Calu3 (cell line): Measurements from ENCODE around the gene BBS12. TPM values are rescaled to one million over a fixed set of nuclear protein-coding genes. Genes with fewer than 3 reads are reported as not detected.

Experiments
- Bru-seq: library from RNA; stranded (reverse); fragments of 400-500 nt; gene quantifications from one replicate; lab custom pipeline; 2021; lab: Mats Ljungman, UMichigan
- BruChase-seq, 2 experiments: library from RNA; stranded (reverse); fragments of 400-500 nt; gene quantifications; one replicate each; lab custom pipeline; 2021; lab: Mats Ljungman, UMichigan
- BruUV-seq: library from RNA; stranded (reverse); fragments of 400-500 nt; replicated peaks from 2 replicates; lab custom pipeline; 2021; lab: Mats Ljungman, UMichigan
- CTCF ChIA-PET: fragments of 300-600 bp; sonication (Branson Sonifier 250); formaldehyde crosslinking; loops from one replicate; lab custom pipeline; 2022; ENCODE audit warnings: antibody characterized with exemption; lab: Charles Lee
- DNase-seq: peaks from one replicate; pipeline ENCODE4 v3.0.0; 2022
- H3K27ac Mint-ChIP-seq: one replicate; pipeline ENCODE4 v1.8.0; 2022; ENCODE audit warnings: mixed read lengths; ENCODE audit not compliant: unreplicated experiment
- H3K27me3 Mint-ChIP-seq: one replicate; pipeline ENCODE4 v1.8.0; 2022; ENCODE audit warnings: mixed read lengths; ENCODE audit not compliant: unreplicated experiment
- H3K36me3 Mint-ChIP-seq: one replicate; pipeline ENCODE4 v1.8.0; 2022; ENCODE audit warnings: mild to moderate bottlenecking, moderate library complexity, mixed read lengths; ENCODE audit not compliant: insufficient read depth, unreplicated experiment
- H3K4me1 Mint-ChIP-seq: one replicate; pipeline ENCODE4 v1.8.0; 2022; ENCODE audit warnings: mild to moderate bottlenecking, low read depth, mixed read lengths; ENCODE audit not compliant: unreplicated experiment
- H3K4me3 Mint-ChIP-seq: one replicate; pipeline ENCODE4 v1.8.0; 2022; ENCODE audit warnings: mild to moderate bottlenecking, low read depth, moderate library complexity, mixed read lengths; ENCODE audit not compliant: unreplicated experiment
- H3K9me3 Mint-ChIP-seq: one replicate; pipeline ENCODE4 v1.8.0; 2022; ENCODE audit warnings: low read depth, mixed read lengths; ENCODE audit not compliant: unreplicated experiment
- CTCF ChIP-seq: fragments of 200-600 bp; IDR thresholded peaks from one replicate; pipeline ENCODE4 v1.8.0; 2022; ENCODE audit warnings: antibody characterized with exemption; ENCODE audit not compliant: unreplicated experiment
- intact Hi-C: fragments of 100-400 bp; cut with micrococcal nuclease; formaldehyde crosslinking; loops from one replicate; pipeline ENCODE4 v1.10.0; 2022; ENCODE audit not compliant: unreplicated experiment
- long read RNA-seq: library from polyadenylated mRNA; stranded (forward); transcript quantifications from one replicate; pipeline ENCODE4 v2.0.0, GENCODE V29; 2022
- total RNA-seq: library from RNA; stranded (reverse); gene quantifications from 2 replicates; pipeline ENCODE4 v1.2.3, GENCODE V29; 2022

BBS12 gene
- 2.4 TPM in 2 replicates for total RNA-seq
- Bru-seq, nascent RNA: percentile 45 among the genes with signal in this experiment
- BruChase-seq, experiment 1, labeled RNA remaining after a 6-hour chase: percentile 34 among the genes with signal in this experiment
- BruChase-seq, experiment 2, labeled RNA remaining after a 2-hour chase: percentile 44 among the genes with signal in this experiment
- long read RNA-seq, transcript BBS12-201 (2 exons, 3,244 nt): major isoform, 5 of 6 reads
- long read RNA-seq, partial matches to known transcripts: 0 of 6 reads
- long read RNA-seq, other reads (novel, unspliced or antisense): 1 of 6 reads

GRCh38 chr4:122732329-122733026 lies at the start of gene BBS12:
TSS of gene BBS12 (plus strand) at chr4:122732704. CDS start at chr4:122741893, 9,189 bp downstream.
- peak within 1 kb of the TSS; percentile 92 for H3K27ac Mint-ChIP-seq
- BruUV-seq: no TSS peak
- H3K36me3 Mint-ChIP-seq: peaks cover 14% of the 10 kb centered on the region
- peak; percentile 96 for DNase-seq
- TF ChIP-seq CTCF: no peak
- CTCF ChIA-PET: interaction anchor here (0.6 to 1.6 kb wide), 5 partner anchors 16 to 491 kb away, joined by 3 to 8 read pairs (median 3); no protein-coding TSS in a partner anchor
- H3K4me1 Mint-ChIP-seq: no peaks in the 10 kb centered on the region
- intact Hi-C loops: no loop called here
- H3K9me3 Mint-ChIP-seq: no peaks in the 10 kb centered on the region
- no peaks in the 10 kb centered on the region for H3K27me3 Mint-ChIP-seq
- H3K4me3 Mint-ChIP-seq: peak within 1 kb of the TSS; percentile 83

GRCh38 chr4:122686691-122687090 lies 45.8 kb upstream of the BBS12 start:
- H3K4me1 Mint-ChIP-seq: no peaks in the 10 kb centered on the region
- TF ChIP-seq CTCF: no peak
- peaks cover 2% of the 10 kb centered on the region for H3K9me3 Mint-ChIP-seq
- H3K4me3 Mint-ChIP-seq: no peak overlapping the region
- no peaks in the 10 kb centered on the region for H3K36me3 Mint-ChIP-seq
- no peak for DNase-seq
- H3K27me3 Mint-ChIP-seq: no peaks in the 10 kb centered on the region
- CTCF ChIA-PET: no interaction called here
- no peak overlapping the region for H3K27ac Mint-ChIP-seq
- no TSS peak for BruUV-seq
- intact Hi-C loops: no loop called here

- peaks cover 2% of the 10 kb centered on the region for H3K9me3 Mint-ChIP-seq
- H3K4me3 Mint-ChIP-seq: no peak overlapping the region
- intact Hi-C loops: no loop called here
- DNase-seq: no peak
- no TSS peak for BruUV-seq
- H3K27ac Mint-ChIP-seq: no peak overlapping the region
- H3K4me1 Mint-ChIP-seq: no peaks in the 10 kb centered on the region
- H3K36me3 Mint-ChIP-seq: no peaks in the 10 kb centered on the region
- TF ChIP-seq CTCF: no peak
- CTCF ChIA-PET: no interaction called here
- no peaks in the 10 kb centered on the region for H3K27me3 Mint-ChIP-seq
Observed at GRCh38 chr4:122687531-122688061, 44.9 kb upstream of the BBS12 start.

- Mint-ChIP-seq H3K4me1 (no peaks in the 10 kb centered on the region), H3K27me3 (no peaks in the 10 kb centered on the region), H3K36me3 (no peaks in the 10 kb centered on the region), H3K9me3 (peaks cover 2% of the 10 kb centered on the region), H3K27ac (no peak overlapping the region), H3K4me3 (no peak overlapping the region)
- CTCF ChIA-PET: no interaction called here
- BruUV-seq: no TSS peak
- TF ChIP-seq CTCF: no peak
- DNase-seq: no peak
- intact Hi-C loops: no loop called here
Observed at GRCh38 chr4:122688529-122689140, 43.9 kb upstream of the BBS12 start.
